Hematopoietic multipotent progenitor cell treated with erythropoietin and hydrocortisone succinate and interleukin-3 and kit ligand, for 8 days (in vitro differentiated cells): ENCODE data around the gene CTDSP2.
"Not testable (repeated sequence)": the region's sequence is repeated elsewhere in the genome, so short reads cannot be mapped to it uniquely, and the experiment has no call there.

Experiments
- DNase-seq: peaks from one replicate; pipeline ENCODE4 v3.0.0-alpha.2; 2015

Gene CTDSP2

DNA sequence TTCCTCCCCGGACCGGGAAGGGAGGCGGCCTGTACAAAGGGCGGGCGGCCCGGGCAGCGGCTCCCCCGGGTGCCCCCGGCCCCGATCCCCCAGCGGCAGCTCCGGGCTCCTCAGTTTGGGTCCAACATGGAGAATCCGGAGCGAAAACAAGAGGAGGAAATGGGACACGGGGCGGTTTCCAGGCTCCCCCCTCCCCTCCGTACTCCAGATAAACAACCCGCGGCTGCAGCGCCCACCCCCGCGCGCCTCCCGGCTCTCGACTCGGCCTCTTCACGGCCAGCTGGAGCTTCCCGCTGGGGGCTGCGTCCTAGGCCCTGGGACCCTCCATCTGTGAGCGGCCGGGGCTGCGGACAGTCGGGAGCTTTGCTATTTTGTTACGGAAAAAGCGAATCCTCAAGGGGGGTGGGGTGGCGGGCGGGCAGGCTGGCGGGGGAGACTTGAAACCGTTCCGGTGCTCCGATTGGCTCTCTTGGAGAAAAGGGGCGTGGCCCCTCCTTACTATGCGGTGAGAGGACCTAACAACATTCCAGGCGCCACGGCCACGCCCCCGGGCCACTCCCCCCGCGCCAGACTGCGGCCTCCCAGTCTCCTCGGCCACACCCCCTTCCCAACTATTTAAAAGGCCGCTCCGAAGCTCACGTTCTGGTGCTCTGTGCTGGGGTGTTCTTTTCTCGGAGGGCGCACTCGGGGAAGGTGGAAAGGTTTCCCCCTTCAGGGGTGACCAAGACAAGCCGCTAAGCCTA lies at the start of gene CTDSP2:
CTDSP2 (minus strand) TSS at position 153 of the 743 bp plus-strand sequence. CDS start 294 bp downstream, outside the sequence.
- DNase-seq, result peak; percentile 96

- no peak for DNase-seq
Measured at GRCh38 chr12:57896115-57896433, 49.5 kb upstream of the CTDSP2 start.

- no peak for DNase-seq
Measured at GRCh38 chr12:57895389-57896114, 49.0 kb upstream of the CTDSP2 start.

DNA sequence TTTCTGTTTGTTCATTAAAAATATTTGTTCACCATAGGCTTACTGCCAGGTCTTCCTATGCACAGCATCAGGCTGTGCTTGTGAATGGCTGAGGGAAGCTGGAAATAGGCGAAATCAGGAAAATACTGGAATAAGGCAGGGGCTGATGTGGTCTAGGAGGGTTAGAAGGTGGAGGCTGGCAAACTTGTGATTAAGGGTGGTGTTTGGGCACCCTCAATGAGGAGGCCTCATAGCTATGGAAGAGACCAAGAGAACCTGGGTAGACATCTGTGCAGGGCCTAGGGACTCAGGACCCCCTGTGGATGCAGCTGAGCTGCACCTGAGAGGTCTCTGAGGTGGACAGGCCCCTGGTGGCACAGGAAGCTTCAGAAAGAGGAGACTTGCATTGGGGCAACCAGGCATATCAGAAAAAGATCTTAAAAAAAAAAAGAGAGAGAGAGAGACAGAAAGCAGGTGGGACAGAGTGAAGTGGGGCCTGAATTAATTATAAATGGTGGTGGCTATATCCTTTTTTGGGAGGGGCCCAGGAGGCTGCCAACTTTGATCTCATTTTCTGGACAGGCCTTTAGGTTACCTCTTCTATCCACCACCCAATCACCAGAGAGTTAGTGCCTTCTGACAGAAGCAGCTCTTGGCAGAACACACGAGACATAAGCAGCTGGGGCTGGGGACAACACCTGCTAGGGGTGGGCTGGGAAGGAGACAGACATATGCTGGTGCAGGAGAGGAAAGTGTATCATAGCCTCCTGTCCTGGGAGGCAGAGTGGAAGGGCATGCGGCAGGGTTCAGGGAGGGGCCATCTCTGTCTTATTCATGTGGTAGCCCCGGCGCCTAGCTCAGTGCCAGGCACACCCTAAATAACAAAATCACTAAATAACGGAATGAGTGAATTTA lies 48.1 kb upstream of the CTDSP2 start:
- no peak for DNase-seq

GRCh38 chr12:57893431-57894353 lies 47.2 kb upstream of the CTDSP2 start:
- DNase-seq, result no peak

GRCh38 chr12:57892232-57892972 lies 45.9 kb upstream of the CTDSP2 start:
- no peak for DNase-seq

- DNase-seq, result no peak
Measured at GRCh38 chr12:57891542-57892228, 45.2 kb upstream of the CTDSP2 start.

DNA sequence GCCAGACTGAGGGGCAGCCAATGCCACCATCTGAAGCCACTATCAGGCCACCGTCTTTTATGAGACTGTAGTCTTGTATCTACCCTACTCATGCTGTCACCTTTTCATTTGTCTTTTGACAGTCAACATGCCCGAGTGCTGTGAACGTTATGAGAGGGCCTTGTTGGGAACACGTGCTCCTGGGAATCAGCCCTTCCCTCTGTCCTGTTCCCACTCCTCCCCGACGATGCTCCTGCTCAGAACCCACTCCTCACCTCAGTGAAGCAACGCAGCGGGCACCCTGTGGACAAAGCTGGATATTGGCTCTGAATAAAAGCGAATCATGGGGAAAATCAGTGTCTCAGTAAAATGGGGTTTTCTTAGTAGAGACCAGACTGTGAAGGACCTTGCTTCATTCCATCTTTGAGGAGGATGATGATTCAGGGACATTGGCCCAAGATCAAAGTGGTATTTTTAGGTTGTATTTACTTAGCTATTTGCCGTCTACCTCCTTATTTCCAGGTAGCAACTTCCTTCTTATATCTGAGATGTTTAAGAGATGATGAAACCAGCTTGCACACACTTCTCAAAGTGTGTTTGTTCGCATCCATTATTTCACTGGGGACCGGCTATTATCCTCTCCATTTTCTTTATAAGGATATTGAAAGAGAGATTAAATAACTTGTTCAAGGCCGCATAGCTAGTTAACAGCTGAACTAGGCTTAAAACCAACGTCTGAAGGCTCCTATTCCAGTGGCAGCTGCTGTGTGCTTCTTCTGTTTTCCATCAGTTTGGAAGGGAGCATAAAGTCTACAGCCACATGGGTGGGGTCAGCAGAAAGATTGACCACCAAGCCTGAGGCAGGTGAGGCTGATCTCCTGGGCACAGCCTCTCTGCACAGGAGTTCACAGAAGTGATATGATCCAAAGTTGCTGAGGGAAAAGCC lies 43.9 kb upstream of the CTDSP2 start:
- DNase-seq, result no peak

DNA sequence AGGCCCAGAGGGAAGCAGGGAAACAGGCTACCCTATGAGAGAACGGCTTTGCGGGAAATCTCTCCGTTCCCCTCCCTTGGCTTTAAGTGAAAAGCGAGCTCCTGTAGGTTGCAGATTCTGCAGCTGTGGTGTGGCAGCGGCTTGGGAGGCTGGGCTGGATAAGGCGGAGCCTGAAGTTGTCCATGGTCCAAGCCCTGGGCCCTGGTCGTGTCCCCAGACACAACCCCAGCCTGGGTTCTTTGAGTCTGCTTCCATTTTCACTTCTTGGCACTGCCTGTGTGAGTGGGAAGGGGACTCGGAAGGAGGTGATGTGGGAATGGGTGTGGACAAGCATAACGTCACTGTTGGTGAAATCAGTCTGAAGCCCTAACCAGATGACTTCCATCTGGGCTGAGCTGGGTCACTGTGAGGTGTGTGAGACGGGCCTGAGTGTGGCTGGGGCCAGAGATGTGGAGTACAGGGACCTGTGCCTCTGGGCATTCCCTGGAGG lies 43.0 kb upstream of the CTDSP2 start:
- no peak for DNase-seq

DNA sequence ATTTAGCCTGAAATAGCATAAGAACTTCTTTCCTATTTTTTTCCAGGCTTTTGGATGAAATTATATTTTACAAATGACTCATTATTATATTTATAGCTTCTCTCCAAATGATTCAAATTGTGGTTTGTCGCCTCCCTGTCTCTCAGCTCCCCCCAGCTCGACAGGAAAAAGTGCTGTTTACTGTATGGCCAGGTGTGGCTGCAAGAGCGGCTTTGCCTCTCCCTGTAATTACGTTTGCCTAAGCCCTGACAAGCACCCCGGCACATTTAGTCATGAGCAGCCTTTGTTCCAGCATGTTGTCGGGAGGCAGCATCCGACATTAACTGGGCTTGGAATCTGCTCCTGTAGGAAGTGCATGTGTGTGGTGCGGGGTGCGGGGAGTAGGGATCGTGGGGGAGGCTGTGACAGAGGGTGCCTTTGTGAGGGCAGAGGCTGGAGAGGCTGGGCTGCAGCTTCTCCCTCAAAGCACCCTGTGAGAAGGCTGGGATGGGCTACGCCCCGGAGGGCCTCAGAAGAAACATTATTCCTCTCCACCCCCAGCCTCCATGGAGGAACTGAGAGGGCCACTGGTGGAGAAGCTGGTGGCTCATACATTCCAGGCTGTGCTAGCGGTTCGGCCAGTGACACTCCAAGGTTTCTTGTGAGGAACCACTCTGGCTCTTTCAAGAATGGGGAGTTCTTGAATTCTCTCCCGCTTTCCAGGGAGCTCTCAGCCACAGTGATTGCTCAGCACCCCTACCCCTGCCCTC lies 42.1 kb upstream of the CTDSP2 start:
- no peak for DNase-seq

- no peak for DNase-seq
Measured at GRCh38 chr12:57887631-57888408, 41.3 kb upstream of the CTDSP2 start.

GRCh38 chr12:57886964-57887363 lies 40.4 kb upstream of the CTDSP2 start:
- not testable (repeated sequence) for DNase-seq

DNA sequence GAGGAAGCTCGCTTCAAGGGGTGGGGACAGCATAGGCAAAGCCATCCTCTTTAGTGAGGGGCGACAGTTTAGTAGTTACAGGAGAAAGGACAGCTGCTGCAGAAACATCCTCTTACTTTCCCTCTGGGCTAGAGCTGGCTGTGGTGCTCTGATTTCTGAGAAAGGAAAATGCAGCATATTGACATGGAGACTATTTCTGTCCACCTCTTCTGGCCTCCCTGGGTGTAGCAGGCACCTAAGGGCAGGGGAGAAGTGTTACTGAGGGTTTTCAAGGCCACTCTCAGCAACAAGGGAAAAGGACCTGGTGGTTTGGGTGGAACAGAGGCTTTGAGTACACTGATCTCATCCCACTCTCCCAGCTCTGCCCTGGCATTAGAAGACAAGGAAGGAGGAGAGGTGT lies 40.0 kb upstream of the CTDSP2 start:
- DNase-seq, result no peak

DNA sequence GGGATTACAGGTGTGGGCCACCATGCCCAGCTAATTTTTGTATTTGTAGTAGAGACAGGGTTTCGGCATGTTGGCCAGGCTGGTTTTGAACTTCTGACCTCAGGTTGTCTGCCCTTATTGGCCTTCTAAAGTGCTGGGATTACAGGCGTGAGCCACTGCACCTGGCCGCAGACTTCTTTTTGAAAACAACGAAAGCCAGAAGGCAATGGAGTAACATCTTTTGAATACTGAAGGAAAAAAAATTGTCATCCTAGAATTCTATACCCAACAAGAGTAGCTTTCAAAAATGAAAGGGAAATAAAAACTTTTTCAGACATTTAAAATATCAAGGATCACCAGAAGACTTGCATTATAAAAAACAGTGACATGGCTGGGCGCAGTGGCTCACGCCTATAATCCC lies 38.7 kb upstream of the CTDSP2 start:
- DNase-seq, result no peak

GRCh38 chr12:57883700-57884099 lies 37.2 kb upstream of the CTDSP2 start:
- no peak for DNase-seq

DNA sequence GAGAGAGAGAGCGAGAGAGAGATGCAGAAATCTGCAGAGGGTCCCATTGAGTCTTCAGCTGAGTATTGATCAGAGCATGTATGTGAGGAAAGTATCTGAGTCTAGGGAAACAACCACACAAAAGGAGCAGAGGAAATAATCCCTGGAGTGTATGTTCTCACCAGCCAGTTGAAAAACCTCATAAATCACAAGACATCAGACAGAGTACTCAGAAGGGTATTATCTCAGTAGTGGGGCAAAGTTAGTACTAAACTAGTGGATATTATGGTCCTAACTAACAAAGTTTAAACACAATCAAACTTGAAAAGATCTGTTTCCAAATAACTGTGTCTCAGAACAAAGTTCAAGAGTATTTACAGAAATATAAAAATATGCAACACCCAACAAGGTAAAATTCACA lies 36.5 kb upstream of the CTDSP2 start:
- DNase-seq, result no peak

DNA sequence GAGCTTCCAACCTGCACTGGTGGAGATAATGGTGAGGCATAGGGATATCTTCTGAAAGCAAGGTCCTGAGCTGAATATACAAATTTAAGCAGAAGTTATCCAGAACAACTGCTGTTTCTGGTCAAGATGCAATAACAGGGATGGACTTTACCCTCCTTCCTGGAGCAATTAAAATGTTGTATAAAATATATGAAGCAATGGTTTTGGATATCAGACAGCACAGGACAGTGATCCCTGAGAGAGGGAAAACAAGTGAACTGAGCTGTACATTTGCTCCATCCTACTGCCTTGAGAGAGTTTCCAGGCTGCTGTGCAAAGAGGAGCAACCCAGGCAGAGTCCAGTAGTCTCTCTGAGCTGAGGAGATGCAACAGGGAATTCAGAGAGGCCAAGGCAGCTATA lies 36.0 kb upstream of the CTDSP2 start:
- no peak for DNase-seq

- DNase-seq, result no peak
Measured at GRCh38 chr12:57881475-57881874, 34.9 kb upstream of the CTDSP2 start.
